HG02642 (cell line): ENCODE measurements around the gene LAMA2.

Source experiments
- ATAC-seq: cut with Tn5 transposase; IDR thresholded peaks from one replicate; pipeline ENCODE4 v1.9.1; 2021; ENCODE audit warnings: mild to moderate bottlenecking; ENCODE audit not compliant: unreplicated experiment, poor library complexity

LAMA2 gene

GRCh38 chr6:128892079-128892478 lies 9.1 kb downstream of the LAMA2 start:
- no peak for ATAC-seq

DNA sequence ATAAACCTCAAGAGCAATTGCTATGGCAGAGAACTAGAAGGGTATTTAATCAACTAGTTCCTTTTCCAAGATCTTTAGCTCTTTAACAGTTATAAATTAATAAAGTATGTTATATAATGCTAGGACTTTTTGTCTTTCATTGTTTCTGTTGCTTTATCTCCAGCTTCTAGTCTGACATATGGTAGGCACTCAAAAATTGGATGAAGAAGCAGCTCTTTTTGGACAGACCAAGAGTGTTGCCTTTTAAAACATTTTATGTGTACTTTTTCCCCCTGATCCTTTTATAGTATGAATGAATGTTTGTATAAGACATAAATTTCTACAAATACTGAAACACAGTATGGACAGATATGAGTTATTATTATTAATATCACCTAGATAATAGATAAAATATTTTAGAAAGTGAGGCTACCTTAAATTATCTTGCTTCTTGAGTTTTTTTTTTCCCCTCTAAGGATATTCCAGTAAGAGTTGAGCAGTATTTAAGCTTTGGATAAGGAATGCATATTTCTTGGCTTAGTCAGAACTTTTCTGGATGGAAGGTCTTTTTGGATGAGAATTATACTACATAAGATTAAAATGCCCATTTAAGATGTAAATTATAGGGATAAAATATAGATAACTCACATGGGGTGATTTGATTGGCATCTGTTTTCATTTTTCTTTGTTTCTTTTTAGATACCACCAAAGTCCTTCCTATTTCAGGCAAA lies 16.6 kb downstream of the LAMA2 start:
- no peak for ATAC-seq

DNA sequence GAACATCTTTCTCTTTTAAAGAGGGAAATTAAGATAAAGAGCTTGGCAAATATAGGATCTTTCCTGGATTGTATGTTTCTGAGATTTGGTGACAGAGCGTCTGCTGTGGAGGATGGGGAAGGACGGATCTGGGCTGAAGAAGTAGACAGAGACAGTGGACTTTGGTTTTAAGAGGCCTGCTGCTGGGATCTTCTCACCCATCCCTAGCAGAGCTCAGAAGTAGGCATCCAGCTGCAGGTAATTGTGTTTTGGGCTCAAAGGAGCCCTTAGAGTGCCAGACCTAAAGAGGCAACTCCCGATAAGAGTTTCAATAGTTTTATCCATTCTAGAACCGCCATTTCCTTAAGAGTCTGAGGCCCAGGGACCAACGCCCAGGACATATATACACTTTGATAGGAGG lies 20.8 kb downstream of the LAMA2 start:
- ATAC-seq: no peak

DNA sequence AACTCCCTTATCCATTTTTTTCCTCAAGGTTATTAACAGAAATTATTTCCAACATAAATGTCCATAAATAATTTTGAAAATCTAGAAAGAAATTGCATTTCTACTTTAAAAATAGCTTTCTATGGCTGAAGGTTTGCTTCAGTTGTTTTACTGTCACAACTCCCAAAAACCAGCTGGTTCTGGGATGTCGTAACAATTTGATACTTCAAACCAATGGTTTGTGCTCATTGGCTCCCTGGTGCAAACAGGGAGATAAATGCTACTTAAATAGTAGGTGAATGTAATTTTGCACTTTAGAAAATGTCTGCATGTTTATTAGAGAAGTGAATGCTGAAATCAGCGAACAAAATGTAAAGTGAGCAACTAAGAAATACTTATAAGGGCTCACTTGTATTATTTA lies 31.1 kb downstream of the LAMA2 start:
- ATAC-seq: no peak

- ATAC-seq: no peak
Measured at GRCh38 chr6:128918886-128919285, 35.9 kb downstream of the LAMA2 start.

DNA sequence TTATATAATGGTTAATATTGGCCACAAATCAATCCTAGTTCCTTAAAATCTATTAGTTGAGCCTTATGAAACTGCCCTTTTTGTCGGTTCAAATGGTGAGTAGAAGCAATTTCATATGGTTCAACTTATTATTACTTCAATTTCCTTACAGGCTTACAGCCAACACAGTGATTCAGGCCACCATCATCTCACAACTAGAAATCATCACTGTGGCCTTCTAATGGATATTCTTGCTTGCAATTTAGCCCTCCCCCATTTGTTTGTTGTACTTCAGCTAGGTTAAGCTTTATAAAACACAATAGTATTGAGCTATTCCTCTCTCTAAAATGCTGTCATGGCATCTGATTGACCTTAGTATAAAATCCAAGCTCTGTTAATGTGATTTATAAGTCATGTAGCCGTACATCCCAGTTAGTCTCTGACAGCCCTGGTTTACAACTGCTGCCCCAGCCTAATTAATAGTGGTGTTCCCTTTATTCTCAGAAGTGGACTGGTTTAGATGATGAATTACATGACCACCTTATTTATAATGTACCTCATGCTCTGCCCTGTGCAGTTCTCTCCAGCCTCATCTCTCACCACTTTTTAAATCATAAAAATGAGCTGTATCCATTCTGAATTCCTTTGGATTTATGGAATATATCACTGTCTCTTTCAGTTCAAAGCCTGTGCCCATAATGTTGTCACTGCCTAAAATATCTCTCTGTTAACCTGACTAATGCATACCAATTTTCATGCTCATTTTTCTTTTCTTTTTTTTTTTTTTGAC lies 36.7 kb downstream of the LAMA2 start:
- no peak for ATAC-seq

DNA sequence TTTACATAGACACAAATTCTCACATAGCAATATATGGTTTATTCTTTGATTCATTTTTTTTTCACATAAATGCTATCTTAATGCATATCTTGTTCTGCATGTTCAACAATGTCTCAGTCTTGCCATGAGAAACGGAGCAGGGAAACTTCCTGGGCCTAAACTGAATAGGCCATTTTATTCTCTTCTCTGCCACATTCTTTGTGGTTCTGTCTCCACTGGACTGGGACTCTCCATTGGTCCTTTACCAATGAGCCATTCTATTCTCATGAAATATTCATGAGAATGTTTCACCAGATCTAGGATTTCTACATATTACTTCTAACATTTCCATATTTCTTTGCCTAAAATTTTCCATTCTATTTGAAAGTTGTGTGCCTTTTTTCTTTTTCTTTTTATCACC lies 42.8 kb downstream of the LAMA2 start:
- no peak for ATAC-seq

GRCh38 chr6:128929869-128930268 lies 46.9 kb downstream of the LAMA2 start:
- ATAC-seq: no peak

- ATAC-seq: no peak
Measured at GRCh38 chr6:128930321-128930720, 47.4 kb downstream of the LAMA2 start.

DNA sequence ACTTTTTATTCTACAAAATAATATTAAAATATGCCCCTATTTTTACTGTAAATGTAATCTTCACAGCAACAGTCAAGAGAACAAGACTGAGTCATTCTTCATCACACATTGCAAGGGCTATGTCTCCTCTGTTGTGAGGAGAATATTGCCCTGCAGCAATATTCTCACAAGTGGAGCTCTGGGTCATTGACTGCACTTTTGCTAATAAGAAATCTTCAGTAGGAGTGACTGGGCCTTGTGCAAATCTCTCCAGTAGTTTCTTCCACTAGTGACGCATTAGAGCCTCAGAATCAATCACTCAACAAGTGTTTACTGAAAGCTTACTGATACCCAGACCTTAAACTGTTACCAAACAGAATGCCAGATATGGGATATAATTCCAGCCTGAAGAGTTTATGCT lies 49.1 kb downstream of the LAMA2 start:
- ATAC-seq: no peak

DNA sequence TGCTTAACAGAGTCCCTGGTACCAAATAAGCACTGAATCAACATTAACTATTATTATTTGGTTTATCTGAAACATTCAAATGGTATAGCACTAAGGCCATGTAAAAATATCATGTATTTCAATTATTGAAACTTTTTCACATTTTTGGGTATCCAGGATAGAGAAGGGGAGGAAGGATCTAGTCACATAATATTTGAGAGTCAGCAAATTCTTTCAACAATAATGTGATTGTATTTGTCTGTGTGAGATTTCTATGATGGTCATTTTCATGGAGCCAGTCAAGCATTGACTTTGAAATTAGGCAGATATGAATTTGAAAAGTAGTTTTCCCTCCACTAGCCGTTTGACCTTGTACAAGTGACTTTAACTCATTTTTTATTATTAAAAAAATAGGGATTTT lies 67.9 kb downstream of the LAMA2 start:
- ATAC-seq: no peak

- ATAC-seq: no peak
Measured at GRCh38 chr6:128952902-128953301, 70.0 kb downstream of the LAMA2 start.

DNA sequence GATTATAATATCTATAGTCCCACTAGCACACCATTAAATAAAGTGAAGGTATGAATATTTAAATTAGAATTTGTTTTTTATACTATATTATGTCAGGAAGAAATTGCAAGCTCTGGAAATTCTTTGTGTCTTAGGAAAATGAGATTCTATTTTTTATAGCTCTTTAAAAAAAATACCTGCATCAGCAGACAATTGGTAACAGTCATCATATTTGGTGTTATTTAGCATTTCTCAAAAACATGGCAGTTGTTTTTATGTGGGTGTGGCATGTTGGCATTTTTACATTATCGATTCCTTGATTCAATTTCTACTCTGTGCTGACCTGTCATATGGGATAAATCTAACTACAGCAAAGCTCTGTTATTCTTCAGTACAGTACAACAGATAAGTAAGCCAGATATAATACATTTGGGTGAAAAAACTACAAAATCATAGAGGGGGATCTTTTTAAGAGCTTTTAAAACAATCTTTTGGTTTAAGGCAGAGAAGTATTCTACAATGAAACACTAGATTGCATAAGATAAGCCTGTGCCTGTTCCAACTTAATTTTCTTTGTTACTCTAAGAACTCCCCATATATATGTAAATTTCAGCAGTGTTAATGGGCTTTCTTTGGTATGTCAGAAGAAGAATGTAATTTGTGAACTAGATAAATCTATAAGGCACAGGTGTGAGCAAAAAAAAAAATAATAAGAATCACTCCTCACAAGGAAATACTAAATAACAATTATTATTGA lies 71.5 kb downstream of the LAMA2 start:
- no peak for ATAC-seq

DNA sequence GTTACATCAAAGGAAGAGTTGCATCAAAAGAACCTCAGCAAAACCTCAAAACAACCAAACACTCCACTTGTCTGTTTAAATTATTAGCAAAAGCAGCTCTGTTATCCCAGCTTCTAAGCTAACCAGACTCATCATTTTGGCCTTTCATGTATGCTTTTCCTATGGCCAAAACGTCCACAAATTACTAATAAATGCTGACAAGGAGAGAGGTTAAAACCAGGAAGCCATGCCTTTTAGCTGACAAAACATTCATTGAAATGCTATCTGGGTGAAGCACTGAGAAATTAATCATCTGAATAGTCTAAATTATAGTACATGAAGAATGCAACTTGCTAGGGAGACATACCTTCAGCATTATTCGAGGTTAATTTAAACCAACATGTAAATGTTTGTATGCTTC lies 80.6 kb downstream of the LAMA2 start:
- ATAC-seq: no peak

DNA sequence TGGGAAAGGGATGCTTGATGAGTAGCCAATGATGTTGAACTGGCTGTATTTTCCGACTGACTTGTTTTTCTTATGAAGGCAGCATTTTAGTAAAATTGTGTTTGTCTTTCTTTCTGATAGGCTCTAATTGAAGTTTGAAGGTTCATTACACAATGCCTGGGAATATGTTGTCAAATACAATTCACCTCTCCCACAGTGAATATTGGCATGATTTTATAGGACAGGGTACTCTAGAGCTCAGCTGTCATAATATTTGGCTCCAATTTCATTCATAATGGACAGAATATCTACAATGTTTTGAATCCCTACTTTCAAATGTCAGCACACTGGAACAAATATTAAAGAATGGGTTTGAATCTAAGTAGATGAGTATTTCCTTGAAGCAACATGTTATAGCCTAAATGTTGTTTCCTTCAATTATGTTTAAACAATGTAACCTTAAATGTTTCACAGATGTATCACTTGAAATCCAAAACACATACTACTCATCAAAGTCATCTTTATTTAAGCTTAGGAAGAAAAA lies 81.4 kb downstream of the LAMA2 start:
- ATAC-seq: no peak

DNA sequence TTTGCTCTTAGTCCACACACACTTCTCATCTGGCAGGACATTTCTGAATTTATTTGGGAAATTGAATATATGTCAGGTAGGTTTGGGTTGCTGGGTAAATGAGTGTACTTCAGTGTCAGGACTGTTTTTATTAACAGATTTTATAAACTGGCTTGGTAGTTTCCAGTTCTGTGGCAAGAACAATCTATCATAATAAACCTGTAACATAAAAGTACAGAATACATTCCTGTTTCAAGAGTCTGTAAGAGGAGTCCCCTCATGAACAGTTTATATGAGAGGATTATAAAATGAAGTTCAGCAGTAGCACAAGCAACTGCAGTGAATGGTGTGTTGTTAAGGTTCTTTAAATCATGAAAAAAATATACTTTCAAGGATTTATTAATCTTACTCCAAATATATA lies 81.8 kb downstream of the LAMA2 start:
- ATAC-seq: no peak

GRCh38 chr6:128966934-128967333 lies 84.0 kb downstream of the LAMA2 start:
- no peak for ATAC-seq

GRCh38 chr6:128979071-128979470 lies 96.1 kb downstream of the LAMA2 start:
- no peak for ATAC-seq

- no peak for ATAC-seq
Measured at GRCh38 chr6:128981716-128982115, 98.8 kb downstream of the LAMA2 start.

- no peak for ATAC-seq
Measured at GRCh38 chr6:128990360-128990759, 107.4 kb downstream of the LAMA2 start.

DNA sequence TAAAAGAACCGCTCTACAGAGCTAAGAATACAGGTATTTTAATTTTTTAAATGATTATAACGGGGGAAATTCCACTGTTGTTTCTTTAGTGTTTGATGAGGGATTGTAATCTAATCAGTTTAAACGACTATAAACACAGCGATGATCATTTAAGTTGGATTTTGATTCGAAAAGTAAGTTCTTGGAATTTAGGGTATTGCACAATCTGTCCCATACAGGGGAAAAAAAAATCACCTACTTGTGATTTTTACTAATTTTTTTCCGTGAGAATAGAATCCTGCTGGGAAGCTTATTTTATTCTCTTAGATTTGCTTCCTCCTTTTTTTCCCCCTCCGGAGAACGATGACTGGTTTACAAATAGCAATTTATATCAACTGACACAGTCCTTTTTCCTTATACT lies 108.0 kb downstream of the LAMA2 start:
- ATAC-seq: no peak
